Osteocyte (in vitro differentiated cells): ENCODE measurements around the gene MLC1. TPM values are rescaled to one million over a fixed set of nuclear protein-coding genes. Genes with fewer than 3 reads are reported as not detected.

Source experiments
- DNase-seq: peaks from one replicate; pipeline ENCODE4 v3.0.0; 2021; ENCODE audit warnings: mixed read lengths; ENCODE audit not compliant: unreplicated experiment; ENCODE audit errors: extremely low spot score
- H3K27ac Mint-ChIP-seq: one replicate; pipeline ENCODE4 v1.8.0; 2021; ENCODE audit warnings: mild to moderate bottlenecking, mixed read lengths; ENCODE audit not compliant: unreplicated experiment
- H3K27me3 Mint-ChIP-seq: one replicate; pipeline ENCODE4 v1.8.0; 2021; ENCODE audit warnings: mixed read lengths; ENCODE audit not compliant: unreplicated experiment
- H3K36me3 Mint-ChIP-seq: one replicate; pipeline ENCODE4 v1.8.0; 2021; ENCODE audit warnings: mixed read lengths; ENCODE audit not compliant: unreplicated experiment
- H3K4me1 Mint-ChIP-seq: one replicate; pipeline ENCODE4 v1.8.0; 2021; ENCODE audit warnings: mixed read lengths; ENCODE audit not compliant: unreplicated experiment
- H3K4me3 Mint-ChIP-seq: one replicate; pipeline ENCODE4 v1.8.0; 2021; ENCODE audit warnings: mild to moderate bottlenecking, moderate library complexity, mixed read lengths; ENCODE audit not compliant: unreplicated experiment
- H3K9me3 Mint-ChIP-seq: one replicate; pipeline ENCODE4 v1.8.0; 2021; ENCODE audit warnings: mixed read lengths; ENCODE audit not compliant: unreplicated experiment
- CTCF ChIP-seq: fragments of 200-600 bp; sonication (generic); IDR thresholded peaks from 2 replicates; pipeline ENCODE4 v1.5.0; 2021; ENCODE audit warnings: antibody characterized with exemption, mild to moderate bottlenecking, moderate library complexity
- total RNA-seq: library from RNA; stranded (reverse); gene quantifications from 2 replicates; pipeline ENCODE4 v1.2.1, GENCODE V29; 2021

The MLC1 gene
- total RNA-seq, 1 donor from 2014 or later: not detected

DNA sequence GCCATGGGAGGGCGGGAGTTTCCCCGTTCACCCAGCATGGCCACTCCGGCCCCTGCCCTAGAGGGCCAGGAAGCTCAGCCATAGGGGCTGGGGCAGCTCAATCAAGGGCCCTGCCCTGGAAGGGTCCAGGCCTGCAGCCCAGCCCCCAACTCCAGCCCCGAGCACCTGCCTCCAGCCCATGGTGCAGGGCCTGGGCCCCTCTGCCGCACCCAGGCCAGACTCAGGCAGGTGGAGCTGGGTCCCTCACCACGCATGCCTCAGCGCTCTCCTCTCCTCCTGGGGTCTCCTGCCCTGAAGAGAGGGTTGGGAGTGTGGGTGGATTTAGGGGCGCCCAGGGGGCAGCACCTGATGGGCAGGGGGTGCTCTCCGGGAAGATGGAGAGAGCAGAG lies 13.1 kb downstream of the MLC1 start:
- DNase-seq: no peak
- TF ChIP-seq CTCF: no peak
- Mint-ChIP-seq H3K27ac (no peak overlapping the region), H3K27me3 (peaks cover 6% of the 10 kb centered on the region), H3K4me1 (no peaks in the 10 kb centered on the region), H3K4me3 (no peak overlapping the region), H3K36me3 (no peaks in the 10 kb centered on the region), H3K9me3 (no peaks in the 10 kb centered on the region)

- Mint-ChIP-seq H3K36me3 (no peaks in the 10 kb centered on the region), H3K27me3 (peaks cover 6% of the 10 kb centered on the region), H3K27ac (no peak overlapping the region), H3K9me3 (no peaks in the 10 kb centered on the region), H3K4me3 (no peak overlapping the region), H3K4me1 (no peaks in the 10 kb centered on the region)
- no peak for TF ChIP-seq CTCF
- no peak for DNase-seq
Measured at GRCh38 chr22:50071432-50072166, 13.6 kb downstream of the MLC1 start.

DNA sequence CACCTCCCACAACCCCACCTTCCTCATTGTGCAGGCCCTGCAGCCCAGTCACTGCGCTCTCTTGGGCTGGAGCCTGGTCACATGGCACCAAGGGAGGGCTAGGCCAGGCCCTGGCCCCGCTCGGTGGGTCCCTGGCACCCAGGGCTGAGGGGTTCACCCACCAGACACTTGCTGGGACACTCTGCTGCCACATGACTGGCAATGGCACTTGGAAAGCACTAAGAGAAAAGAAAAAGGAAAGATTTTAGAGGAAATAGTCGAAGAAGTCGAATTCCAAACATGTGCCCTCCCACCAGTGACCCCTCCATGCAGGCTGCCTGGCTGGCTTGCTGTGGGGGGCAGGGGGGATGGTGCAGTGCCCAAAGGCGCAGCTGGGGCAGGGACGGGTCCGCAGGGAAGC lies 14.9 kb downstream of the MLC1 start:
- H3K4me3 Mint-ChIP-seq: no peak overlapping the region
- no peaks in the 10 kb centered on the region for H3K4me1 Mint-ChIP-seq
- peaks cover 6% of the 10 kb centered on the region for H3K27me3 Mint-ChIP-seq
- no peak overlapping the region for H3K27ac Mint-ChIP-seq
- no peak for TF ChIP-seq CTCF
- DNase-seq: no peak
- no peaks in the 10 kb centered on the region for H3K36me3 Mint-ChIP-seq
- H3K9me3 Mint-ChIP-seq: no peaks in the 10 kb centered on the region

DNA sequence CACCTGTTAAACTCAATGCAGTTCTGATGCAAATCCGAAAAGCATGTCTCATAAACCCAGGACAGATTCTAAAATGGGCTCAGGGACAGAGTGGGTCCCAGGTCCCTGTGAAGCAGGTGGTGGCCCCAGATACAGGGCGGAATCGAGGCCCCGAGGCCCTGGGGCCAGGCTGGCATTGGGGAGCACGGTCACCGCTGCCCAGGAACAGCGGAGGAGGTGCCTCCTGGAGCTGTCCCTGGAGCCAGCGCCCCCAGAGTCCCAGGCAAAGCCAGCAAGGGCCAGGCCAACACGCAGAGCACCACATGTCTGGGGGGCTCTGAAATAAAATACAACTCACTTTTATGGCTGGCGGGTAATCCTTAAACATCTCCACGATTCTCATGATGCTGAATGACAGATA lies 17.1 kb downstream of the MLC1 start:
- DNase-seq: no peak
- no peak overlapping the region for H3K27ac Mint-ChIP-seq
- TF ChIP-seq CTCF: no peak
- H3K4me3 Mint-ChIP-seq: no peak overlapping the region
- H3K9me3 Mint-ChIP-seq: no peaks in the 10 kb centered on the region
- peaks cover 9% of the 10 kb centered on the region for H3K27me3 Mint-ChIP-seq
- H3K4me1 Mint-ChIP-seq: no peaks in the 10 kb centered on the region
- H3K36me3 Mint-ChIP-seq: no peaks in the 10 kb centered on the region

- H3K4me3 Mint-ChIP-seq: no peak overlapping the region
- TF ChIP-seq CTCF: no peak
- H3K27ac Mint-ChIP-seq: no peak overlapping the region
- DNase-seq: no peak
- H3K9me3 Mint-ChIP-seq: no peaks in the 10 kb centered on the region
- no peaks in the 10 kb centered on the region for H3K36me3 Mint-ChIP-seq
- peaks cover 9% of the 10 kb centered on the region for H3K27me3 Mint-ChIP-seq
- no peaks in the 10 kb centered on the region for H3K4me1 Mint-ChIP-seq
Measured at GRCh38 chr22:50067244-50067643, 18.0 kb downstream of the MLC1 start.
